Mesangial cell (primary cell): Measurements from ENCODE around the gene CD300LD. TPM values are rescaled to one million over a fixed set of nuclear protein-coding genes. Genes with fewer than 3 reads are reported as not detected.

Experiments used
- total RNA-seq: library from RNA; depleted of rRNA; stranded (reverse); fragments of >200 nt; gene quantifications from 2 replicates; pipeline ENCODE4 v1.2.3, GENCODE V29; 2015

The CD300LD gene
- not detected in 2 replicates for total RNA-seq

DNA sequence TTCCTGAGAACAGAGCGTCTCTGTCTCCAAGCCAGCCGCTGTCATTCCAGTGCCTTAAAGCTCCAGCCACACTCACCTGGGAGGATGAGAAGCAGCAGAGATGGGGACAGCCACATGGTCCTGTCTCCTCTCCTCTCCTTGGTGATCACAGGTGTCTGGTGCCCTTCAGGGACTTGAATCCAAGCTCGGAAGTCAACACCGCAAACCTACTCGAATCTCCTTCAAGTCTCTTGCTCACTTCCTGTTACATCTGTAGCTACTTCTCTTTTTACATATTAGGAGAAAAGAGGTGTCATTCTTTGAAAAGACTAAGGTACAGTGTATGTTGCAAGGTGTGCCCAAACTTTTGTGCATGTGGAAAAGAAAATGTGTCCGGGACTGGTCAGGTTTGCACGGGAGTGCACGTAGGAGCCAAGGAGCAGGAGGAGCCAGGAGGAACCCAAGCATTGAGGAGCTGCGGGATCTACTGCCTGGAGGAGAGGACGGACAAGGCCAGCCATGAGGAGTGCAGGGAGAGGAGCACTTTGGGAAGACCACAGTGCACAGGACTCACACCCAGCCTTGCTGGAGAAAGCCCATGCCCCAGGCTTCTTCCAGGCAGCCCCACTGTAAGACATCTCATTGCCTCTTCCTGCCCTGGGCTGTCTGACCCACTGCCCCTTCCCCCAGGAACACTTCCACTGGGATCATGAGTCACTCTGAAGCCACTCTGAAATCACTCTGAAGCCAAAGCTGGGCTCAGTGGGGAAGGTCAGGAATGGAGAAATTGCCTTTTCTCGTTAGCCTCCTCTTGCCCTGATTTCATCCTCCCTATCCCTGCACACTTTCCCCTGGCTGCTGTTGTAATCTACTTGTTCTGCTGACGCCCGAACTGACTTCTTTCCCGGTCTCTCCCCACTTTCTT, at the start of gene CD300LD:
Gene CD300LD, minus strand, starts transcription at position 197 of the 904 bp plus-strand sequence. Its CDS starts 81 bp downstream, at position 116.

DNA sequence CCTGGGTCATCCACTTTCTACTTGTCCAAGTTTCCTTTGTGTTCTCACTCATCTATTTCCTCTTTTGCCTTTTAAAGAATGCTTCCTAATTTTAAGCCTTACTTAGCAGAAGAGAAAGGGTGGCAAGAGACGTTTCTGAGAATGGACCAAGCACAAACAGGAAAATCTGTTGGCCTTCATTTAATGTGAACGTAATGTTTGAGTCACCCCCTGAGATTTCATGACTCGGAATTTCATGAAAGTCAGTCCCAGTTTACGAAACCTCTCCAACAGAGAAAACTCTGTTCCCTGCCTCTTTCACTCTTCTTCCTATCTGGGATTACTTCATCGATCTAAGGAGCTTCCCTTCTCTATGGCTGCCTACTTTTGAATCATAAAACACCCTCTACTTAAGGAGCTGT, 31.6 kb upstream of the CD300LD start, which contains the start of gene CD300E:
Gene CD300E, minus strand, starts transcription at position 46 of the 401 bp plus-strand sequence. CDS start 117 bp downstream, outside the sequence.

DNA sequence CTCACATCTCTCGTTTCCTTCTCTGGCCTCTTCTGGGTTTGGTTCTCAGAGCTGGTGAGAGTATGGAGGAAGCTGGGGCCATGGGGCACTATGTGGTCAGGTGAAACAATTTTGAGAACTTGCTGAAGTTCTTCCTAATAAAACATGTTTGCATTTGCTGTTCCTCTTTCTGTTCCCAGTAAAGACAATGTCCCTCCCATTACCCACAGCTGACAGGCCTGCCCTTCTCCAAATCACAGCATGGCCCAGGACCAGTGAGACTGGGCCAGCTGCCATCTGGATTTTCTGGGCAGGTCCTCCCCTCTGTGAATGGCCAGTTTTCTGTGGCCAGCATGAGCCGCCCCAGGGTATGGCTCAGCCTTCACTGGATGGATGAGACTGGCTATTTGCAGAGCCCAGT, 24.7 kb downstream of the CD300LD start, which contains the start of gene CD300H:
Gene CD300H, minus strand, starts transcription at position 113 of the 400 bp plus-strand sequence.

DNA sequence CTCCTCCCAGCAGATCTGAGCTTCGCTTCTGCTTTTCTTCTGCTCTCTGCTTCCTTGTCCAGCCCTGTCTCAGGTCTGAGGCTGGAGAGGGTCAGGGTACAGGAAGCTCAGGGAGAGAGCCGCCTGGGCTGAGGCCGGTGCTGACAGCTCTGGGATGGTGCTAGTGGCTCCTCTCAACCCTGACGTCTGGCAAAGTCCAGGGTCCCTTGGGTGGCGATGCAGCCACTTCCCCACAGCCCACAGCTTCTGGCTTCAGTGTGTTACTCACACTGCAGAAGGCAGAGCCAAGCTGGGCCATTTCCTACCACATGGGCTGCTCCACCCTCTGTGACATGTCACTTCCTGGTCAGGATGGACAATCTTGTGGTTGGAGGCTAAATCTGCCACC, 46.2 kb downstream of the CD300LD start, which contains the start of gene CD300C:
Gene CD300C, minus strand, starts transcription at position 273 of the 388 bp plus-strand sequence. CDS start 333 bp downstream, outside the sequence.

DNA sequence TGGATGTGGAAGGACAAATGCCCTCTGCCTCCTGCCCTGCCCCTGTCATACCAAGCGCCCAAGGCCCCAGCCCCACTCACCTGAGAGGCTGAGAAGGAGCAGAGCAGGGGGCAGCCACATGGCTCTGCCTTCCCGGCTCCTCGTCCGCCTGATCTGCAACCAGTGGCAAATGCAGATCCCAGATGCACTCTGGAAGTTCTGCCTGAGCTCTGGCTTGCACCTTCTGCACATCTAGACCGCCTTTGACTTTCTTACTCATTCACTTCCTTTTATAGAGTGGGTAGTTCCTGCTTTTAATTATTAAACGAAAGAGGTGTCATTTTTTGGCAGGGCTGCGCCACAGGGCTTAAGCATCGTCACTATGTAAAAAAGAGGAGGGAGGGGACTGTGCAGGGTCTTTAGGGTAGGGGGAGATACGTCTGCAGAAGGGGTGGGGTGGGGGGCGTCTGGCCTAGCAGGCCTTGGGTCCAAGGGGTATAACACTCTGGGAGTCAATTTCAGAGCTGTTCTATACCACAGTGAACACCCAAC, 60.8 kb downstream of the CD300LD start, which contains the start of gene CD300LB:
Gene CD300LB, minus strand, starts transcription at position 245 of the 531 bp plus-strand sequence. Its CDS starts 125 bp downstream, at position 120.

Other genes starting within 250 kb of the CD300LD start
- not detected in 2 replicates for gene BTBD17, start 230.4 kb downstream of the CD300LD start, total RNA-seq
- gene GPR142, start 224.8 kb downstream of the CD300LD start, total RNA-seq, result not detected in 2 replicates
- 40.1 and 174 TPM in 2 replicates for gene GPRC5C, start 160.2 kb downstream of the CD300LD start, total RNA-seq
- not detected in 2 replicates for gene CD300A, start 125.6 kb downstream of the CD300LD start, total RNA-seq
- not detected in 2 replicates for gene CD300LB, start 60.8 kb downstream of the CD300LD start, total RNA-seq
- gene CD300C, start 46.2 kb downstream of the CD300LD start, total RNA-seq, result not detected in 2 replicates
- gene CD300H, start 24.8 kb downstream of the CD300LD start, total RNA-seq, result not detected in 2 replicates
- not detected in 2 replicates for gene CD300E, start 31.5 kb upstream of the CD300LD start, total RNA-seq
- not detected in 2 replicates for gene CD300LF, start 120.6 kb upstream of the CD300LD start, total RNA-seq
- gene RAB37, start 145.0 kb upstream of the CD300LD start, total RNA-seq, result under 0.01 TPM in 1 of 2 replicates, not detected in the other
- gene NHERF1, start 156.3 kb upstream of the CD300LD start, total RNA-seq, result 53.9 and 54.0 TPM in 2 replicates
- gene NAT9, start 184.1 kb upstream of the CD300LD start, total RNA-seq, result 16.9 and 33.1 TPM in 2 replicates